Mesothelial cell of epicardium (in vitro differentiated cells): ENCODE measurements around the gene PGM2. TPM values are rescaled to one million over a fixed set of nuclear protein-coding genes. Genes with fewer than 3 reads are reported as not detected.

ENCODE experiments used
- DNase-seq, 2 experiments: peaks; one replicate each; pipeline ENCODE4 v3.0.0; 2021; ENCODE audit warnings: low spot score in 2 of 2; ENCODE audit not compliant: unreplicated experiment in 2 of 2
- H3K27ac Mint-ChIP-seq: 2 replicates; pipeline ENCODE4 v1.8.0; 2021; ENCODE audit warnings: mixed read lengths
- H3K27me3 Mint-ChIP-seq: 2 replicates; pipeline ENCODE4 v1.8.0; 2021; ENCODE audit warnings: low read depth, mixed read lengths
- H3K36me3 Mint-ChIP-seq: 2 replicates; pipeline ENCODE4 v1.8.0; 2021; ENCODE audit warnings: mixed read lengths
- H3K4me1 Mint-ChIP-seq: 2 replicates; pipeline ENCODE4 v1.8.0; 2021; ENCODE audit warnings: mixed read lengths
- H3K4me3 Mint-ChIP-seq: 2 replicates; pipeline ENCODE4 v1.8.0; 2021; ENCODE audit warnings: mild to moderate bottlenecking, moderate library complexity, mixed read lengths
- H3K9me3 Mint-ChIP-seq: 2 replicates; pipeline ENCODE4 v1.8.0; 2021; ENCODE audit warnings: mixed read lengths
- total RNA-seq: library from RNA; stranded (reverse); gene quantifications from 3 replicates; pipeline ENCODE4 v1.2.1, GENCODE V29; 2021
- TF ChIP-seq, protein P1 (sequence below): fragments of 200-600 bp; sonication (generic); IDR thresholded peaks from one replicate; pipeline ENCODE4 v1.5.0; 2021; ENCODE audit warnings: antibody characterized with exemption; ENCODE audit not compliant: unreplicated experiment

PGM2 gene
- total RNA-seq, 1 donor from 2014 or later, result 16.8 TPM

DNA sequence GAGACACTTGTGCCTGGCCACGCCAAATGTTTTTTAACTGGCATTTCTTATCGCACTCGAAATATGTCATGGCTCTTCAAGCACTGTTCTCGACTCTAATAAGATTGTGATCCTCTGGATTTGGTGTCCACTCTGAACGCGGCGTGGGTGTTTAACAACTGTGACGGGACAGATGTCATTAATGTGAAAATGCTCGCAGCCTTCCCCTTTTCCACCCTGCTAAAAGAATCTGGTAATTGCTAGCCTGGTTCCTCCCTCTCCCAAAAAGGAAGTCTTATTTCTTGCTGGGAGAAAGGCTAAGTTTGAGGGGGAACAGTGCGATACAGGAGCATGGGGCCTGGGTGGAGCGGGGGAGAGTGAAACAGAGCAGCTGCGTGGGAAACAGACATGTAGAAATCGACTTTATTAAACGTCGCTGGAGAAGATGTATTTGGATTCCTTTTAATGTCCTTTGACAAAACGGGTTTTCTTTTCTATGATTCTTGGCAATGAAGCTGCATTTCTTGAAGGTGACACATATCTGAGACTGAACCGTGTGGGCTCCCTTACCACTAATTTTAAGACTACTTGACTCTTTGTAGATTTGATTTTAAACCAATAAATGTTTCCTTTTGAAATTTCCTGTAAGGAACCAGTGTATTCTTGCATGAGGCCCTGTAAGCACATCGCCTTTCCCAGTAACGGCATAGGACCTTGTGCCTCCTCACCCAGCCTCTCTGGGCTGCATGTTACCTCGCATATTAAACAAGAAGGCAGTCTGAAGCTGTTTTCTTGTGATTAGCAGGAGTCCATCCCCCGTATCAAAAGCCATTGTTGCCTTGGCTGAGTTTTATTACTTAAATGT is 82.2 kb downstream of the PGM2 start:
- peak overlapping the region; percentile 66 for H3K27ac Mint-ChIP-seq
- H3K4me3 Mint-ChIP-seq, result no peak overlapping the region
- H3K36me3 Mint-ChIP-seq, result no peaks in the 10 kb centered on the region
- peaks cover 16% of the 10 kb centered on the region for H3K27me3 Mint-ChIP-seq
- DNase-seq, result no peak
- H3K9me3 Mint-ChIP-seq, result no peaks in the 10 kb centered on the region
- TF ChIP-seq, protein P1, sequence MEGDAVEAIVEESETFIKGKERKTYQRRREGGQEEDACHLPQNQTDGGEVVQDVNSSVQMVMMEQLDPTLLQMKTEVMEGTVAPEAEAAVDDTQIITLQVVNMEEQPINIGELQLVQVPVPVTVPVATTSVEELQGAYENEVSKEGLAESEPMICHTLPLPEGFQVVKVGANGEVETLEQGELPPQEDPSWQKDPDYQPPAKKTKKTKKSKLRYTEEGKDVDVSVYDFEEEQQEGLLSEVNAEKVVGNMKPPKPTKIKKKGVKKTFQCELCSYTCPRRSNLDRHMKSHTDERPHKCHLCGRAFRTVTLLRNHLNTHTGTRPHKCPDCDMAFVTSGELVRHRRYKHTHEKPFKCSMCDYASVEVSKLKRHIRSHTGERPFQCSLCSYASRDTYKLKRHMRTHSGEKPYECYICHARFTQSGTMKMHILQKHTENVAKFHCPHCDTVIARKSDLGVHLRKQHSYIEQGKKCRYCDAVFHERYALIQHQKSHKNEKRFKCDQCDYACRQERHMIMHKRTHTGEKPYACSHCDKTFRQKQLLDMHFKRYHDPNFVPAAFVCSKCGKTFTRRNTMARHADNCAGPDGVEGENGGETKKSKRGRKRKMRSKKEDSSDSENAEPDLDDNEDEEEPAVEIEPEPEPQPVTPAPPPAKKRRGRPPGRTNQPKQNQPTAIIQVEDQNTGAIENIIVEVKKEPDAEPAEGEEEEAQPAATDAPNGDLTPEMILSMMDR, result no peak
- peaks cover 13% of the 10 kb centered on the region for H3K4me1 Mint-ChIP-seq

DNA sequence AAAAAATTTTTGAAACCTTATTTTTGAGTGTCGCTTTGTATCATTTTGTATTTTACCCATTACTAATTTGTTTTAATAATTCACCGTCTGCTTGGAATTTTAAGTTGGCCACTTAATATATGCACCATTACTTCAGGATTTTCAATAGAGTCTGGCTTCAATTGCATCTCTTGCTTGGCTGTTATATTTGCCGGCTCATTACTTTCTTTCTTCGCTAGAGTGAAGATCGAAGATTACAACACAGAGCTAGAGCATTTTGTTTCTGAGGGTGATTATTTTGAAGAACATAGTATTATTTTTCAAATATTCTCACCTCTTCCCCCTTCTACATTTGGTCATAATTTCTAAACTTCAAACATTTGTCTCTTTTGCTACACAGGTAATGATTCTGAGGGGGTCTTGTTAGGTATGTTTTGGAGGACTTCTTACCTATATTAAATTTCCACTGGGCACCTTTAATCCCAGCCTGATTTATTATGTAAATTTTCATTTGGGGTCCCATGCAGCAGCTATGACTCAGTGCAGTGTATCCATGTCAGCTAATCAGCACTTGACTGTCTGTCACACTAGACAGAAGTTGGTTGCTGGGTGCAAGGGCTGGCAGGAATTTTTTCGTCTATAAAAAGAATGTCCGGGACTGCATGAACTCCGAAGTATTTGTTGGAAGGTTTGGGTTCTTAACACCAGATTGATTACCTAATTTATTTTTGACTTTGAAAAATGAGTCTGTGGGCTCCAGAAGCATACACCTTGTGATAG is 83.0 kb downstream of the PGM2 start:
- no peaks in the 10 kb centered on the region for H3K36me3 Mint-ChIP-seq
- no peak for DNase-seq
- H3K27me3 Mint-ChIP-seq, result peaks cover 16% of the 10 kb centered on the region
- H3K27ac Mint-ChIP-seq, result no peak overlapping the region
- no peaks in the 10 kb centered on the region for H3K9me3 Mint-ChIP-seq
- TF ChIP-seq, protein P1, result no peak
- H3K4me3 Mint-ChIP-seq, result no peak overlapping the region
- H3K4me1 Mint-ChIP-seq, result peaks cover 13% of the 10 kb centered on the region

GRCh38 chr4:37910091-37910486 is 83.6 kb downstream of the PGM2 start:
- no peak for DNase-seq
- H3K36me3 Mint-ChIP-seq, result no peaks in the 10 kb centered on the region
- no peaks in the 10 kb centered on the region for H3K9me3 Mint-ChIP-seq
- H3K27ac Mint-ChIP-seq, result no peak overlapping the region
- TF ChIP-seq, protein P1, result no peak
- H3K27me3 Mint-ChIP-seq, result peaks cover 16% of the 10 kb centered on the region
- H3K4me1 Mint-ChIP-seq, result peaks cover 13% of the 10 kb centered on the region
- H3K4me3 Mint-ChIP-seq, result no peak overlapping the region

Other genes with a start within 250 kb of the PGM2 start
- gene RELL1, start 140.3 kb upstream of the PGM2 start, total RNA-seq, result 11.3 to 11.7 TPM (median 11.4 TPM) in 3 replicates
- 78.9 to 89.2 TPM (median 83.9 TPM) in 3 replicates for gene TBC1D1, start 64.4 kb downstream of the PGM2 start, total RNA-seq
- gene PTTG2, start 133.7 kb downstream of the PGM2 start, total RNA-seq, result not detected in 3 replicates